Ascending aorta (tissue), 2 donors: ENCODE results near the gene ADAMTSL3. TPM values are rescaled to one million over a fixed set of nuclear protein-coding genes. Genes with fewer than 3 reads are reported as not detected.

Source experiments
- DNase-seq, 2 donors: peaks; one replicate each; pipeline ENCODE4 v3.0.0-alpha.2; 2019; ENCODE audit warnings: low spot score in 2 of 2
- H3K27ac ChIP-seq, 2 donors: fragments of 200-600 bp; sonication (generic); one replicate each; pipeline ENCODE4 v1.5.1; 2016 to 2017; ENCODE audit warnings: mild to moderate bottlenecking in 1 of 2
- H3K27me3 ChIP-seq: fragments of 200-600 bp; sonication (generic); one replicate; pipeline ENCODE4 v1.5.1; 2017
- H3K36me3 ChIP-seq, 2 donors: fragments of 200-600 bp; sonication (generic); one replicate each; pipeline ENCODE4 v1.5.1; 2016
- H3K4me1 ChIP-seq, 2 donors: fragments of 200-600 bp; sonication (generic); one replicate each; pipeline ENCODE4 v1.5.1; 2016 to 2017; ENCODE audit warnings: mild to moderate bottlenecking in 1 of 2
- H3K4me3 ChIP-seq, 2 donors: fragments of 200-600 bp; sonication (generic); one replicate each; pipeline ENCODE4 v1.5.1; 2016 to 2017; ENCODE audit warnings: mild to moderate bottlenecking in 1 of 2
- H3K9me3 ChIP-seq, 2 donors: fragments of 200-600 bp; sonication (generic); one replicate each; pipeline ENCODE4 v1.5.1; 2016
- intact Hi-C: fragments of 100-400 bp; cut with DNase I; formaldehyde crosslinking; loops from one replicate; pipeline ENCODE4 v1.15.1; 2023
- total RNA-seq: library from RNA; depleted of rRNA; stranded (reverse); fragments of >200 nt; gene quantifications from one replicate; pipeline ENCODE4 v1.1.0, GENCODE V29; 2016
- TF ChIP-seq, protein P1 (sequence below), 3 experiments: fragments of 200-600 bp in 2 of 3; fragments of 450-650 bp in 1 of 3; sonication (generic) in 2 of 3; IDR thresholded peaks; one replicate each; pipeline ENCODE4 v1.5.1; 2016 to 2019; ENCODE audit warnings: antibody characterized with exemption in 3 of 3, mild to moderate bottlenecking in 1 of 3, moderate library complexity in 1 of 3

Gene ADAMTSL3
- total RNA-seq, 1 donor from 2014 or later, result 28.1 TPM

GRCh38 chr15:84009616-84010015 lies 355.7 kb downstream of the ADAMTSL3 start:
- TF ChIP-seq, protein P1, sequence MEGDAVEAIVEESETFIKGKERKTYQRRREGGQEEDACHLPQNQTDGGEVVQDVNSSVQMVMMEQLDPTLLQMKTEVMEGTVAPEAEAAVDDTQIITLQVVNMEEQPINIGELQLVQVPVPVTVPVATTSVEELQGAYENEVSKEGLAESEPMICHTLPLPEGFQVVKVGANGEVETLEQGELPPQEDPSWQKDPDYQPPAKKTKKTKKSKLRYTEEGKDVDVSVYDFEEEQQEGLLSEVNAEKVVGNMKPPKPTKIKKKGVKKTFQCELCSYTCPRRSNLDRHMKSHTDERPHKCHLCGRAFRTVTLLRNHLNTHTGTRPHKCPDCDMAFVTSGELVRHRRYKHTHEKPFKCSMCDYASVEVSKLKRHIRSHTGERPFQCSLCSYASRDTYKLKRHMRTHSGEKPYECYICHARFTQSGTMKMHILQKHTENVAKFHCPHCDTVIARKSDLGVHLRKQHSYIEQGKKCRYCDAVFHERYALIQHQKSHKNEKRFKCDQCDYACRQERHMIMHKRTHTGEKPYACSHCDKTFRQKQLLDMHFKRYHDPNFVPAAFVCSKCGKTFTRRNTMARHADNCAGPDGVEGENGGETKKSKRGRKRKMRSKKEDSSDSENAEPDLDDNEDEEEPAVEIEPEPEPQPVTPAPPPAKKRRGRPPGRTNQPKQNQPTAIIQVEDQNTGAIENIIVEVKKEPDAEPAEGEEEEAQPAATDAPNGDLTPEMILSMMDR (IDR thresholded peaks at IDR 0.05), result no peak
- Histone ChIP-seq H3K27me3 (no peaks in the 10 kb centered on the region), H3K4me3 (no peak overlapping the region), H3K36me3 (peaks cover 3 to 5% of the 10 kb centered on the region in 2 donors), H3K27ac (no peak overlapping the region), H3K9me3 (no peaks in the 10 kb centered on the region), H3K4me1 (no peaks in the 10 kb centered on the region)
- DNase-seq, result no peak
- intact Hi-C loops, result no loop called here

GRCh38 chr15:84010246-84010645 lies 356.3 kb downstream of the ADAMTSL3 start:
- TF ChIP-seq, protein P1 (IDR thresholded peaks at IDR 0.05), result no peak

GRCh38 chr15:84016371-84016770 lies 362.4 kb downstream of the ADAMTSL3 start:
- Histone ChIP-seq H3K4me3 (no peak overlapping the region), H3K4me1 (no peaks in the 10 kb centered on the region), H3K27me3 (no peaks in the 10 kb centered on the region), H3K36me3 (peaks cover 30 to 41% of the 10 kb centered on the region in 2 donors), H3K9me3 (no peaks in the 10 kb centered on the region), H3K27ac (no peak overlapping the region)
- no peak for DNase-seq
- intact Hi-C loops, result no loop called here
- TF ChIP-seq, protein P1 (IDR thresholded peaks at IDR 0.05), result no peak

More at GRCh38 chr15:84010246-84010645, 356.3 kb downstream of the ADAMTSL3 start:
- Histone ChIP-seq H3K9me3 (no peaks in the 10 kb centered on the region), H3K27ac (no peak overlapping the region), H3K4me1 (no peaks in the 10 kb centered on the region), H3K36me3 (peaks cover 7 to 8% of the 10 kb centered on the region in 2 donors), H3K4me3 (no peak overlapping the region), H3K27me3 (no peaks in the 10 kb centered on the region)
- DNase-seq, result no peak
- intact Hi-C loops, result no loop called here

- TF ChIP-seq, protein P1 (IDR thresholded peaks at IDR 0.05), result no peak
- Histone ChIP-seq H3K9me3 (no peaks in the 10 kb centered on the region), H3K27me3 (no peaks in the 10 kb centered on the region), H3K27ac (no peak overlapping the region), H3K4me1 (no peaks in the 10 kb centered on the region), H3K4me3 (no peak overlapping the region), H3K36me3 (peaks cover 30 to 50% of the 10 kb centered on the region in 2 donors)
- intact Hi-C loops, result loop anchor here (2.0 to 10.0 kb wide), 2 partner anchors 118 to 458 kb away; no protein-coding TSS in a partner anchor
- DNase-seq, result no peak
These were observed 368.6 kb downstream of the ADAMTSL3 start for GRCh38 chr15:84022516-84022915.

DNA sequence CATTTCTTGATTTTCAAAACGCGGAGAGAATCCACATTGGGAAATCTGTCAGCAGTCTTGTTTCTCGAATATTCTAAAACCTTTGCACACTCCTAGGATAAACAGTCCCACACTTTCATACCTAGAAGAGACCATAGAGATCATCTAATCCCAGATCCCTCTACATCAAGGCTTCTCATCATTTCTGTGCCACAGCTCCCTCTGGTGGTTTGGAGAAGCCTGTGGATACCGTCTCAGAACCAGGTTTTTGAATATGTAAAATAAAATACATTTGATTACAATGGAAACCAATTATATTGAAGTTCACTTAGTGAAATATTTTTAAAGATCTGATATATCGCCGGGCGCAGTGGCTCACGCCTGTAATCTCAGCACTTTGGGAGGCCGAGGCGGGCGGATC lies 369.7 kb downstream of the ADAMTSL3 start:
- intact Hi-C loops, result loop anchor here (2.0 to 10.0 kb wide), 2 partner anchors 119 to 459 kb away; no protein-coding TSS in a partner anchor
- no peak overlapping the region for H3K4me3 ChIP-seq
- TF ChIP-seq, protein P1 (IDR thresholded peaks at IDR 0.05), result peak in 2 of 3 experiments; percentile 47 to 55
- H3K4me1 ChIP-seq, result no peaks in the 10 kb centered on the region
- H3K36me3 ChIP-seq, result peaks cover 25 to 44% of the 10 kb centered on the region in 2 donors
- no peaks in the 10 kb centered on the region for H3K9me3 ChIP-seq
- DNase-seq, result no peak
- no peaks in the 10 kb centered on the region for H3K27me3 ChIP-seq
- H3K27ac ChIP-seq, result no peak overlapping the region
